ENCODE results near the gene HMGN5. TPM values are rescaled to one million over a fixed set of nuclear protein-coding genes. Genes with fewer than 3 reads are reported as not detected.

Gene HMGN5, protein sequence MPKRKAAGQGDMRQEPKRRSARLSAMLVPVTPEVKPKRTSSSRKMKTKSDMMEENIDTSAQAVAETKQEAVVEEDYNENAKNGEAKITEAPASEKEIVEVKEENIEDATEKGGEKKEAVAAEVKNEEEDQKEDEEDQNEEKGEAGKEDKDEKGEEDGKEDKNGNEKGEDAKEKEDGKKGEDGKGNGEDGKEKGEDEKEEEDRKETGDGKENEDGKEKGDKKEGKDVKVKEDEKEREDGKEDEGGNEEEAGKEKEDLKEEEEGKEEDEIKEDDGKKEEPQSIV
- 6.2 TPM for polyA plus RNA-seq (ENCODE audit: insufficient read length)

DNA sequence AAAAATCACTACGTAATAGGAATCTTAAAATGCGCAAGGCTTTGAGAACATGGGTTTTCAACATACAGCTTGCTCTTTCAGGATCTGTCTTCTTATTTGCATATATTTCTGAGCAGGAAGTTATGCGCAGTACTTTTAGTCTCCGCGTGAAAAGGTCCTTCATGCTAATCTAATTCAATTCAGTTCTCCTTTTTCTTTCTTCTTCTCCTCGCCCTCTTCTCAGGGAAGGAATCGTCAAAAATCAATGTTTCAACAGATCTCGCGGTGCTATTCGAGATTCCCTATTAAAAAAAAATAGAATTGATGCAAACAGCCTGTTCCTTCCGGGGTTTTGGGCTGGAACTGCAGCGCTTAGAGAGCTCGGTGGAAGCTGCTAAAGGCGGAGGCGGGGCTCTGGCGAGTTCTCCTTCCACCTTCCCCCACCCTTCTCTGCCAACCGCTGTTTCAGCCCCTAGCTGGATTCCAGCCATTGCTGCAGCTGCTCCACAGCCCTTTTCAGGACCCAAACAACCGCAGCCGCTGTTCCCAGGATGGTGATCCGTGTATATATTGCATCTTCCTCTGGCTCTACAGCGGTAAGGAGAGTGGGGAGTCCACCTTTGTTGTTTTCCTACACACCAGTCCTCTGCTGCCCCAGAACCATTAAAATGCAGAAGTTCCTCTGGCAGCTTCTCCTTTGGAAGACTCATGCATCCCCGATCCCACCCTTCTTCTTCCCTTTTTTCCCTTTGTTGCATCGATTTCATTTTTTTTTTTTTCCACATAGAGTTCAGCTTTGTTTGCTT is at the start of gene HMGN5, which contains the start of gene SH3BGRL:
HMGN5 (minus strand) TSS at position 243 of the 785 bp plus-strand sequence. CDS start 80,364 bp downstream, outside the sequence.
SH3BGRL (plus strand) TSS at position 432 of the 785 bp plus-strand sequence; CDS start at position 531, 99 bp downstream.
- DNase-seq (ENCODE audit: low read depth): peak; percentile 72

GRCh38 chrX:81241753-81242152 is 40.0 kb upstream of the HMGN5 start:
- DNase-seq (ENCODE audit: low read depth): no peak

DNA sequence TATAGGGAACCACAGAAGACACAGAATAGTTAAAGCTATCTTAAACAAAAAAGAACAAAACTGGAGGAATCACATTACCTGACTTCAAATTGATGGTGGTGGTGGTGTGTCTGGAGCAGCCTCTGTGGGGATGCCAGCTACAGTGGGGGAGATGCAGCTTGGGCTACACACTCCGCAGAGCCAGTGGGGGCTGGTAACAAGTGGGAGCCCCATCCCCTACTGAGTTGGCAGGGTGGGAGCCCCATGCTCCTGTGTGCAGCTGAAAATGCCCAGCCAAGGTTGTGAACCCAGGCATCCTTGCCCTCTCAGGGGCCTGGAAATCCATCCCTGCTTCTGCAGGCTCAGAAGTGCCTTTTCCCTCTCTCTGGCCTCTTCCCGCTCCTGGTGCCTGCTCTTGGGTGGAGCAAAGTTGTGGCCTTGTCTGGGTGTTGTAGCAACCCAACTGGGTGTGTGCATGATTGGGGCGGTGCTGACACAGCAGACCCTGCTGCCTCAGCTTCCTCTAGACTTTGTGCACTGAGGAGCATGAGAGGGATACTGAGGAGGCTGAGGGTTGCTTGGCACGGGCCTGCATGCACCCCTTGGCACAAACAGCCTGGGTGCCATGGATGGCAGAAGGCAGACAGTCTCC is 39.1 kb upstream of the HMGN5 start:
- no peak for DNase-seq (ENCODE audit: low read depth)

- DNase-seq (ENCODE audit: low read depth): no peak
Measured at GRCh38 chrX:81238166-81238565, 36.5 kb upstream of the HMGN5 start.

GRCh38 chrX:81237516-81237915 is 35.8 kb upstream of the HMGN5 start:
- no peak for DNase-seq (ENCODE audit: low read depth)

GRCh38 chrX:81232218-81232617 is 30.5 kb upstream of the HMGN5 start:
- DNase-seq (ENCODE audit: low read depth): no peak

DNA sequence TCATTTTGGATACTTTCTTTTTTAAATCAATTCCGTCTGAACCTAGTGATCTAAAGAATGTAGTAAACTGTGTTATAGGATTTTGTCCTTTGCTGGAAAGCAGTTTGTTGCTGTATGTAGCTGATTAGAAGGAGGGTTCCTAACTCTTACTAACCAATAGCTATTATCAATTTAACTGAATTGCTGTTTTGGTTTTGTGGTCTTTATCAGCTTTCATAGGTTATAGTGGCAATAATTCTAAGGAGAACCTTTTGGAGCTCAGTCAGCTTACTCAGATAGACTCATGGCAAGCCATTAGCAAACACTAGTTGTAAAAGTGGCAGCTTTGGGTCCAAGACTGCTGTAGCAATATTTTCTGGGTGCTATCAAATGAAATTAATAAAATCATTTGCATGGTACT is 29.8 kb upstream of the HMGN5 start:
- DNase-seq (ENCODE audit: low read depth): no peak

- no peak for DNase-seq (ENCODE audit: low read depth)
Measured at GRCh38 chrX:81229901-81230300, 28.2 kb upstream of the HMGN5 start.

- DNase-seq (ENCODE audit: low read depth): no peak
Measured at GRCh38 chrX:81229229-81229628, 27.5 kb upstream of the HMGN5 start.

GRCh38 chrX:81215685-81216084 is 14.0 kb upstream of the HMGN5 start:
- DNase-seq (ENCODE audit: low read depth): no peak

- no peak for DNase-seq (ENCODE audit: low read depth)
Measured at GRCh38 chrX:81208916-81209315, 7.2 kb upstream of the HMGN5 start.

DNA sequence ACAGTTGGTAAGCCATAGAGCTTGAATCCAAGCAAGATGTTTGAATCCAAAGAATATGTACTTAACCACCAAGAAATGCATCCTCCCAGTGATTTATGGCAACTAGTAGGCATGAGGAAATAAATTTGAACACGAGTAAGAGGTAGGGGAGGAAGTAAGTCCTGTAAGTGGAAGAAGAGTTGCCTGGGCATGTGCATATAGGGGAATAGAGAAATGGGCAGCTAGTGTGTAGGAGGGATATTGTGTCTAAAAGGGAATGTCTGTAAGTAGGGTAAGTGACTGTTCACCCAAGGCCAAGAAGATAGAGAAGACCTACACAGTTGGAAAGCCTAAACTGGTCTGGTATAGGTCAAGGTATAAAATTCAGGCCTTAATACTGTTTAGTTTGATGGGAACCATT is 4.8 kb upstream of the HMGN5 start:
- no peak for DNase-seq (ENCODE audit: low read depth)

GRCh38 chrX:81205551-81205950 is 3.8 kb upstream of the HMGN5 start:
- no peak for DNase-seq (ENCODE audit: low read depth)

DNA sequence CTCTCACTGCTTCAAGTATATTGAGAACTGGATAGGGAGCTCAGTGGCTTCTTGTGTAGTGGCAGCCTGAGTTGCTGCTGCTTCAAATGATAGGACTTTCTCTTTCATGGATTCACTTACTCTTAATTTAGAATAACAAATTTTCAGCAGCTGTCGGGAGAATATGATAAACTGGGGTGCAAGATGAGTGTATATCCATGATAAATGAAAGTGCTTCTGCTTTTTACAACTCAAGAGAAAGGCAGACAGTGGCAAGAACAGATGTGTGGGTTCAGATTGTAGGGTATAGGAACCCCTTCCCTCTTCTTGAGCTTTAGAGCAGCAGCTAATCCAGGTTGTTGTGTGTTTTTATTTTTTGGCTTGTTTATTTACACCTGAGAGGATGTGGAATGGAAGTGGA is 1.2 kb upstream of the HMGN5 start:
- DNase-seq (ENCODE audit: low read depth): no peak

DNA sequence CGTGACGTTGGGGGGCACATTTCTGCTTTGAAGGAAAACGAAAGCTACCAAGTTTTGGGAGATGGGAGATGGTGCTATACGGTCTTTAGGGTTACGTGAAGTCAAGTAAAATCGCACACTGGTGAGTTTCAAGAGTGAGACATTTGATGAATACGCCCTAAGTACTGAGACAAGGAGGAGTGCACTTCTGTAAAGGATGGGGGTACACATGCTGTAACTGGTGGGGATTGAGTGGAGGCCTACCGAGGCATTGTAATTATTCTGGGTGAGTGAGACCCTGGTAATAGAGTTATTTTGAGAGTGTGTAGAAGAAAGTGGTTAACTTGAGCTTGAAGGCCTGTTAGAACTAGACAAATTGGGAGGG is 725 bp upstream of the HMGN5 start:
- no peak for DNase-seq (ENCODE audit: low read depth)

DNA sequence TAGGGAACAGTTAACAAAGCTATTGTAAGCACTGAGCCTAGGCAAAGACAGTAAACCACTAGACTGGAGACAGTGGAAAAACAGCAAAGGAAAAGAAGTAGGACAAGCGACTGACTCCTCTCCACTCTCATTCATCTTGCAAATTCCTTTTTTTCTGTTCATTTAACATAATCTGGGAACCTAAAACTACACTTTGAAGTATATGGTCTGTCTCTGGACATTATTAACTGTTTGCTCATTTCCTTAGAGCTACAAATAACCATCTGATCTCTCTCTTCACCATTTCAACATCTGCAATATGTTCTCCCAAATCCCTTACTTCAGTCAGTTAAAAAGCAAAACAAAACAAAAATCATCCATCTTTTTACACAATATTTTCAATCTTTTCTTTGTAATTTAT is 642 bp downstream of the HMGN5 start:
- no peak for DNase-seq (ENCODE audit: low read depth)

DNA sequence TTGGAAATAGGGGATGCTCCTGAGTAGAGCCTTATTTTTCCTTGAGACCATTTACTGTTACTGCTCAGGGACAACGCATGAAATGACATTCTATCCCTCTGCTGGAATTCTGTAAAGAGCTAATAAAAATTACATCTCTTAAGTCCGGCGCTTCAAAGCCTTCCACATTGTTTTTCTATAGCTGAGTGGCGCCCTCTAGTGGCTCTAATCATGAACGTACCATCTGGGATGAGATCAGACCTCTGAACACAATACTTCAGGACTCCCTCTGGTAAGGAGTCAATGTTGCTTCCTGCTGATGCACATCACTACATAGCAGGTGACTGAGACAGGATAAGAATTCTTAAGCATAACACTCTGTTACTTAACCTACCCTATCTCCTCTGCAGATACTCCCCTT is 6.0 kb downstream of the HMGN5 start:
- no peak for DNase-seq (ENCODE audit: low read depth)

DNA sequence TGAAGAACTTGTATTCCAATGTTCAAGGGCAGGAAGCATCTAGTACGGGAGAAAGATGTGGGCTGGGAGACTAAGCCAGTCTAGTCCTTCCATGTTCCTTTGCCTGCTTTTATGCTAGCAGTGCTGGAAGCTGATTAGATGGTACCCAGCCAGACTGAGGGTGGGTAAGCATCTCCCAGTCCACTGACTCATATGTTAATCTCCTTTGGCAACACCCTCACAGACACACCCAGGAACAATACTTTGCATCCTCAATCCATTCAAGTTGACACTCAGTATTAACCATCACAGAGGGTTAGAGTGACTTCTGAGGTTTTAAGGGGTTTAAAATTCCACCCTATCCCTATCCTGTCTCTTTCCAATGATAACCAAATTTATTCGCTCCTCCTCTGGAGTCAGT is 6.5 kb downstream of the HMGN5 start:
- DNase-seq (ENCODE audit: low read depth): no peak

DNA sequence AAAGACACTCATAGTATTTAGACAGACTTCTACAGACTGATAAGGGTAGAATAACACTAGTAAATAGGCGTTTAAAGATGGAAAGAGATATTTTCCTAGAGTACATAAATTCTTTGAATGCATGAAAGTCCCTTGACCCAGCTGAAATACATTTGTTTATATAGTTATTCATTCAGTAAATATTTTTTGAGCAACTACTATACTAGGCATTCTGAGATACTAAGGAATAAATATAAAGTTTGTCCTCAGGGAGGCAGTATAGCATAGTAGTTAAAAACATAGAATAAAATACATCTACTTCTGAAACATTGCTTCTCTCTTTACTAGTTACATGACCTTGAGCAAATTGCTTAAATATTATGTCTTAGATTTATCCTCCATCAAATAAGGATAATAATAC is 27.4 kb downstream of the HMGN5 start:
- DNase-seq (ENCODE audit: low read depth): peak; percentile 2

DNA sequence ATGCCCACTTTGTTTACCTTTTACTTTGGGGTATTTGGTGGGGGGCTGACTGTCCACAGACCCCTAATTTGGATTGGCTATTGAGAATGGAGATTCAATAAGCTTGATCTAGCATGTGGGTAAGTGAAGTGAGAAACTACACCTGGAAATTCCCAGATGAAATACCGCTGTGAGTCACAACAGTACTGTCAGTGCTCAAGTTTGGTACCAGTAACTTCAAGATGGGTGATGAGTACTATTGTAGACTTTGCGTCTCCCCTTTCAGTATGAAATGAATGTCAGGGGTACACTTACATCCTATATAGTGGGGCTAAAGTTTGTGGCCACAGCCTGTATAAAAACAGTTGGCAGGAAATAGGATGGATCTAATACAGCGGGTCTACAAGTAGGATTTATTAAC is 33.3 kb downstream of the HMGN5 start:
- no peak for DNase-seq (ENCODE audit: low read depth)

DNA sequence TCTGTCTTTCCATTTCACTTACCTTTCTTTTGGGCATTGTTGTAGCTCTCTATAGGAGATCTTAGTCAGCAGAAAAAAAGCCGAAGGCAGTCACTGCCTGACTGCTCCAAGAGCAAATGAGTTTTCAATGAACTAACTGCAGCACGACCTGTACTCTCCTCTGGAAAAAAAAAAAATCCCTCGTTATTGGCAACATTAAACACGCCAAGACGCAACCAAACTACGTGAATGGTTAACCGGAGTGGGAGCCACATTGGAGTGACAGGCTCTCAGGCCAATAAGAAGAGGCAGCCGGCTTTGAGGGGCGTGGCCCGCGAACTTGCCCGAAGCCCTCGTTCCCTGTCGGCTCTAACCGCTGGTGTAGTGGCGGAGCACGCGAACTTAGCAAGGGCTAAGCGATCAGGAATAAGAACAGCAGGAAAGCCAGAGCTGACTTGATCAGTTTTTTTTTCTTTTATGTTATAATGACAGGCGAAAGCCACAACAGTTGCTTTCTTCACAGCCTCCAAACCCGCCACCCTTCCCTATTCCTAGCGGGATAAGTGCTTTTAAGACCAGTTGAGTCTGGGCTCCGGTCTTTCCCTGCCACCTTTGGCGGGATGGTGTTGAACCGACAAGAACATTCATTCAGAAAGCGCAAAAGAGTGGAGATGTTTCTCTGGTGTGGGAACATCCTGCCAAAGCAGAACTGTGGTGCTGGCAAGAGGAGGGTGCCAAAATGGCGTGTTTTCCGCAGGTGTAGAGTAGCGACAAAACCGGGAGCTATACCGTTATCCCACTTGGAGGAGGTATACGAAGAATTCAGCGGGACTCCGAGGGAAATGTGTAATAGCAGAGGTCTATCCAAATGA is 80.0 kb downstream of the HMGN5 start:
- DNase-seq (ENCODE audit: low read depth): peak; percentile 78

GRCh38 chrX:81120936-81121371 is 80.8 kb downstream of the HMGN5 start:
- DNase-seq (ENCODE audit: low read depth): no peak

Measured in forelimb muscle (tissue), 1 donor.